Uterus (tissue), 2 donors: ENCODE measurements around the gene SLC35F1.

Source experiments
- CTCF ChIP-seq, 4 experiments: fragments of 200-600 bp in 2 of 4; fragments of 450-650 bp in 2 of 4; sonication (generic) in 2 of 4; IDR thresholded peaks; one replicate each; pipeline ENCODE4 v1.5.1; 2016 to 2019; ENCODE audit warnings: antibody characterized with exemption in 4 of 4, mild to moderate bottlenecking in 2 of 4, moderate library complexity in 1 of 4
- POLR2A ChIP-seq, 2 donors: fragments of 450-650 bp; IDR thresholded peaks; one replicate each; pipeline ENCODE4 v1.6.1; 2016; ENCODE audit warnings: antibody characterized with exemption in 2 of 2, mild to moderate bottlenecking in 1 of 2, moderate library complexity in 1 of 2

- TF ChIP-seq CTCF (IDR thresholded peaks at IDR 0.05) = no peak
- no peak for TF ChIP-seq POLR2A (IDR thresholded peaks at IDR 0.05)
Measured at GRCh38 chr6:118171852-118172251, 264.8 kb downstream of the SLC35F1 start.
